Keratinocyte (primary cell): ENCODE results near the gene TSHZ1. TPM values are rescaled to one million over a fixed set of nuclear protein-coding genes. Genes with fewer than 3 reads are reported as not detected.

ENCODE experiments used
- DNase-seq: peaks from one replicate; pipeline ENCODE4 v3.0.0-alpha.2; 2011; ENCODE audit warnings: low read depth, missing footprints, low spot score
- FAIRE-seq: peaks from 2 replicates; lab custom pipeline; 2011; peaks lifted over from hg19 to GRCh38; lab: Jason Lieb, UNC
- H2AFZ ChIP-seq: 2 replicates; pipeline ENCODE4 v1.6.0; 2012; ENCODE audit warnings: low read length, control low read depth, inconsistent platforms; ENCODE audit not compliant: control insufficient read depth
- H3K27ac ChIP-seq: 2 replicates; pipeline ENCODE4 v1.5.1; 2011; ENCODE audit warnings: low read length; ENCODE audit not compliant: control insufficient read depth, insufficient read depth
- H3K27me3 ChIP-seq: 3 replicates; pipeline ENCODE4 v1.6.0; 2011; ENCODE audit warnings: low read length; ENCODE audit not compliant: control insufficient read depth, insufficient read depth; ENCODE audit errors: extremely low read depth
- H3K36me3 ChIP-seq, 2 experiments: 2 replicates in 1 of 2; 3 replicates in 1 of 2; pipeline ENCODE4 v1.5.1; 2011; ENCODE audit warnings: low read length in 2 of 2, mild to moderate bottlenecking in 1 of 2; ENCODE audit not compliant: control insufficient read depth in 2 of 2, insufficient read depth in 2 of 2; ENCODE audit errors: extremely low read depth in 1 of 2
- H3K4me1 ChIP-seq: 3 replicates; pipeline ENCODE4 v1.5.1; 2011; ENCODE audit warnings: low read length; ENCODE audit not compliant: control insufficient read depth, insufficient read depth; ENCODE audit errors: extremely low read depth
- H3K4me2 ChIP-seq: 3 replicates; pipeline ENCODE4 v1.6.0; 2011; ENCODE audit warnings: low read depth, low read length; ENCODE audit not compliant: control insufficient read depth, insufficient read depth; ENCODE audit errors: extremely low read depth
- H3K4me3 ChIP-seq, 3 experiments: fragments of 200-600 bp in 1 of 3; sonication (generic) in 1 of 3; 2 replicates in 2 of 3; 3 replicates in 1 of 3; pipeline ENCODE4 v1.5.1; 2011 to 2016; ENCODE audit warnings: low read length in 3 of 3, mild to moderate bottlenecking in 3 of 3, control low read depth in 2 of 3, inconsistent platforms in 1 of 3, low read depth in 1 of 3, mixed read lengths in 1 of 3, mixed run types in 1 of 3, moderate library complexity in 1 of 3; ENCODE audit not compliant: control insufficient read depth in 2 of 3, insufficient read depth in 2 of 3; ENCODE audit errors: extremely low read depth in 1 of 3
- H3K79me2 ChIP-seq: 2 replicates; pipeline ENCODE4 v1.6.0; 2012; ENCODE audit warnings: low read length; ENCODE audit not compliant: control insufficient read depth, insufficient read depth
- H3K9ac ChIP-seq: 3 replicates; pipeline ENCODE4 v1.6.0; 2011; ENCODE audit warnings: low read length; ENCODE audit not compliant: control insufficient read depth, insufficient read depth; ENCODE audit errors: extremely low read depth
- H3K9me1 ChIP-seq: 3 replicates; pipeline ENCODE4 v1.6.0; 2011; ENCODE audit warnings: low read length; ENCODE audit not compliant: control insufficient read depth, insufficient read depth; ENCODE audit errors: extremely low read depth
- H3K9me3 ChIP-seq: 2 replicates; pipeline ENCODE4 v1.5.1; 2012; ENCODE audit warnings: low read depth, low read length; ENCODE audit not compliant: control insufficient read depth
- H4K20me1 ChIP-seq: 3 replicates; pipeline ENCODE4 v1.6.0; 2011; ENCODE audit warnings: low read length; ENCODE audit not compliant: control insufficient read depth, insufficient read depth; ENCODE audit errors: extremely low read depth
- CTCF ChIP-seq, 3 experiments: IDR thresholded peaks in 1 of 3; conservative IDR thresholded peaks in 1 of 3; optimal IDR thresholded peaks in 1 of 3; 2 replicates in 2 of 3; 3 replicates in 1 of 3; pipeline versions ENCODE3 to v1.5.1; 2011; ENCODE audit warnings: low read length in 3 of 3, mild to moderate bottlenecking in 3 of 3, moderate library complexity in 2 of 3, control low read depth in 1 of 3, inconsistent platforms in 1 of 3; ENCODE audit not compliant: insufficient read depth in 2 of 3; ENCODE audit errors: extremely low read depth in 1 of 3
- EZH2 ChIP-seq: IDR thresholded peaks from one replicate; pipeline ENCODE4 v1.6.1; 2012; ENCODE audit warnings: inconsistent platforms, mild to moderate bottlenecking, low read length, moderate library complexity
- dilution Hi-C: fragments of 300-500 bp; cut with MboI; formaldehyde crosslinking; loops from one replicate; pipeline ENCODE4 v1.7.0; 2020; ENCODE audit warnings: low sequenced_read_pairs; ENCODE audit not compliant: extremely low pct_ligation_motif_present
- polyA plus RNA-seq, 5 experiments: library from polyadenylated mRNA; depleted of rRNA in 3 of 5; stranded (reverse) in 3 of 5; stranded (forward) in 1 of 5; unstranded in 1 of 5; fragments of >200 nt; gene quantifications; 1 replicate in 1 of 5; 2 replicates in 3 of 5; 3 replicates in 1 of 5; pipeline versions ENCODE4 v1.2.1 to v1.2.3, GENCODE V29; 2011 to 2012; ENCODE audit warnings: missing spikeins in 2 of 5, low read depth in 1 of 5, low replicate concordance in 1 of 5

Gene TSHZ1
- polyA plus RNA-seq, 1 donor (not counting 4 experiments of a cell fraction or from before 2014, with no cell fraction given), result 2.2 TPM

- DNase-seq (no peak), FAIRE-seq (no peak)
- H3K9ac ChIP-seq, result no peak overlapping the region
- H3K79me2 ChIP-seq, result no peaks in the 10 kb centered on the region
- TF ChIP-seq CTCF (optimal IDR thresholded peaks at IDR 0.05 in 1 of 3, IDR thresholded peaks at IDR 0.05 in 1 of 3, conservative IDR thresholded peaks at IDR 0.05 in 1 of 3; ENCODE audit: extremely low read depth in 1 of 3, insufficient read depth in 2 of 3, low read length in 3 of 3) (no peak), EZH2 (no peak)
- H4K20me1 ChIP-seq, result no peaks in the 10 kb centered on the region
- no peak overlapping the region for H2AFZ ChIP-seq
- H3K4me1 ChIP-seq, result no peaks in the 10 kb centered on the region
- H3K4me3 ChIP-seq, result no peak overlapping the region
- H3K36me3 ChIP-seq, result no peaks in the 10 kb centered on the region
- dilution Hi-C loops, result no loop called here
- no peaks in the 10 kb centered on the region for H3K9me3 ChIP-seq
- H3K27me3 ChIP-seq, result no peaks in the 10 kb centered on the region
- H3K27ac ChIP-seq, result no peak overlapping the region
- H3K9me1 ChIP-seq, result no peaks in the 10 kb centered on the region
- no peak overlapping the region for H3K4me2 ChIP-seq
Measured at GRCh38 chr18:75170916-75171315, 39.7 kb upstream of the TSHZ1 start.

GRCh38 chr18:75172299-75173124, 38.1 kb upstream of the TSHZ1 start:
- Histone ChIP-seq H2AFZ (no peak overlapping the region), H3K9me3 (no peaks in the 10 kb centered on the region), H3K27me3 (no peaks in the 10 kb centered on the region), H4K20me1 (no peaks in the 10 kb centered on the region), H3K27ac (no peak overlapping the region), H3K9me1 (no peaks in the 10 kb centered on the region), H3K4me1 (no peaks in the 10 kb centered on the region), H3K79me2 (no peaks in the 10 kb centered on the region), H3K4me2 (no peak overlapping the region), H3K9ac (no peak overlapping the region), H3K4me3 (no peak overlapping the region), H3K36me3 (no peaks in the 10 kb centered on the region)
- no peak for DNase-seq
- TF ChIP-seq CTCF (optimal IDR thresholded peaks at IDR 0.05 in 1 of 3, IDR thresholded peaks at IDR 0.05 in 1 of 3, conservative IDR thresholded peaks at IDR 0.05 in 1 of 3; ENCODE audit: extremely low read depth in 1 of 3, insufficient read depth in 2 of 3, low read length in 3 of 3), result no peak
- TF ChIP-seq EZH2, result no peak
- FAIRE-seq, result no peak
- dilution Hi-C loops, result no loop called here
